Heart left ventricle (tissue), 16 donors: ENCODE results near the gene UCN3. TPM values are rescaled to one million over a fixed set of nuclear protein-coding genes. Genes with fewer than 3 reads are reported as not detected.

ENCODE experiments used
- ATAC-seq, 4 donors: fragments of 200-7000 bp; cut with Tn5 transposase; one replicate each; pipeline ENCODE4 v1.9.1; 2020 to 2022; ENCODE audit warnings: moderate library complexity in 4 of 4, mild to moderate bottlenecking in 3 of 4, moderate number of reproducible peaks in 1 of 4
- DNase-seq, 5 donors: peaks; one replicate each; pipeline ENCODE4 v3.0.0-alpha.2; 2020
- H3K27ac ChIP-seq, 12 donors: fragments of 200-600 bp; sonication (generic) in 4 of 12; one replicate each; pipeline versions ENCODE4 v1.5.0 to v1.8.0; 2016 to 2022; ENCODE audit warnings: mild to moderate bottlenecking in 2 of 12
- H3K27me3 ChIP-seq, 9 donors: fragments of 200-600 bp; sonication (generic) in 2 of 9; one replicate each; pipeline versions ENCODE4 v1.5.1 to v1.8.0; 2016 to 2022; ENCODE audit warnings: mild to moderate bottlenecking in 3 of 9
- H3K36me3 ChIP-seq, 9 donors: fragments of 200-600 bp; sonication (generic) in 2 of 9; one replicate each; pipeline versions ENCODE4 v1.5.0 to v1.8.0; 2018 to 2022; ENCODE audit warnings: mild to moderate bottlenecking in 2 of 9
- H3K4me1 ChIP-seq, 12 donors: fragments of 200-600 bp; sonication (generic) in 4 of 12; one replicate each; pipeline versions ENCODE4 v1.5.0 to v1.8.0; 2016 to 2022; ENCODE audit warnings: mild to moderate bottlenecking in 3 of 12
- H3K4me3 ChIP-seq, 12 donors: fragments of 200-600 bp; sonication (generic) in 4 of 12; one replicate each; pipeline versions ENCODE4 v1.5.0 to v1.8.0; 2017 to 2022; ENCODE audit warnings: mild to moderate bottlenecking in 9 of 12, moderate library complexity in 4 of 12
- H3K9me3 ChIP-seq, 12 donors: fragments of 200-600 bp; sonication (generic) in 4 of 12; one replicate each; pipeline versions ENCODE4 v1.5.0 to v1.8.0; 2016 to 2022; ENCODE audit warnings: mild to moderate bottlenecking in 1 of 12
- CTCF ChIP-seq, 12 donors: fragments of 200-600 bp; sonication (generic) in 4 of 12; IDR thresholded peaks; one replicate each; pipeline versions ENCODE4 v1.5.0 to v1.8.0; 2018 to 2022; ENCODE audit warnings: antibody characterized with exemption in 12 of 12, mild to moderate bottlenecking in 5 of 12
- POLR2A ChIP-seq, 2 donors: fragments of 450-650 bp; IDR thresholded peaks; one replicate each; pipeline ENCODE4 v1.6.1; 2017; ENCODE audit warnings: antibody characterized with exemption in 2 of 2, mild to moderate bottlenecking in 2 of 2, moderate library complexity in 2 of 2
- WGBS, 4 donors: extraction: QIAGEN DNeasy Blood & Tissue Kit in 2 of 4; methylation state at CpG; one replicate each; pipeline versions ENCODE4 v1.1.5 to v1.1.7; 2013 to 2018; 5-methylcytosine and 5-hydroxymethylcytosine counted together
- intact Hi-C, 10 donors: fragments of 100-400 bp; cut with DNase I; formaldehyde crosslinking; loops; one replicate each; pipeline versions ENCODE4 v1.11.1 to v1.14.2; 2022
- polyA plus RNA-seq, 2 donors: library from polyadenylated mRNA; stranded (reverse); fragments of 200-250 nt; gene quantifications; one replicate each; pipeline ENCODE4 v1.2.3, GENCODE V29; 2013
- total RNA-seq, 9 donors: library from RNA; depleted of rRNA in 2 of 9; stranded (reverse); fragments of >200 nt in 2 of 9; fragmentation: NEBNext Ultra II Directional in 3 of 9; extraction: Animal tissue kit (Norgen Biotek cat#: 25700) in 3 of 9; gene quantifications; one replicate each; pipeline versions ENCODE4 v1.1.0 to v1.2.4, GENCODE V29; 2016 to 2023
- donor health status: ischemic (EF 13 %, LVEDD 7.1; RV severe dilation, severe dysfunction).
- donor health status: healthy with polysubstance abuse.
- donor health status: DM: no; HTN: yes; CAD: no.
- donor health status: DM: no; HTN: no; CAD: no.
- donor health status: ischemic (EF 25% LVEDD 6.9; RV normal size, moderate dysfunction).
- donor health status: ischemic (EF 25% LVEDD 5.7; RV mildly dilated, moderate dysfunction).
- donor health status: healthy.
- donor health status: DM: yes; HTN: yes; CAD: no.
- donor health status: ischemic (EF 35%, LVEDD 5.7; RV mildly dilated, moderate dysfunction).
- donor health status: nonischemic (EF 11% LVEDD 7.7; RV severe dilation, severe dysfunction).
- donor health status: DM: yes; HTN: yes; CAD: no.
- donor health status: PGD.
- donor health status: ischemic (EF 29% LVEDD 5.4; RV normal size, mild dysfunction).
- donor health status: nonischemic (EF 23%, LVEDD 6.1; RV moderate dilation, normal function).

Gene UCN3
- total and polyA plus RNA-seq, 11 donors: not detected

- intact Hi-C loops: no loop called here
- no peak for ATAC-seq
- TF ChIP-seq POLR2A (IDR thresholded peaks at IDR 0.05) (no peak), CTCF (IDR thresholded peaks at IDR 0.05) (no peak)
Measured at GRCh38 chr10:5344746-5345145, 20.0 kb upstream of the UCN3 start.

GRCh38 chr10:5346881-5347280 is 17.9 kb upstream of the UCN3 start:
- WGBS, 4 donors: 68 to 73% (median 72%) methylated on average over 4 of the region's 4 CpGs
- DNase-seq (no peak), ATAC-seq (no peak)
- intact Hi-C loops: no loop called here
- Histone ChIP-seq H3K36me3 (no peaks in the 10 kb centered on the region), H3K27me3 (no peaks in the 10 kb centered on the region), H3K4me3 (no peak overlapping the region), H3K9me3 (no peaks in the 10 kb centered on the region), H3K4me1 (no peaks in the 10 kb centered on the region), H3K27ac (no peak overlapping the region)
- TF ChIP-seq POLR2A (IDR thresholded peaks at IDR 0.05) (no peak), CTCF (IDR thresholded peaks at IDR 0.05) (no peak)

More at GRCh38 chr10:5344746-5345145, 20.0 kb upstream of the UCN3 start:
- Histone ChIP-seq H3K36me3 (no peaks in the 10 kb centered on the region), H3K9me3 (no peaks in the 10 kb centered on the region), H3K4me3 (no peak overlapping the region), H3K4me1 (no peaks in the 10 kb centered on the region), H3K27me3 (no peaks in the 10 kb centered on the region), H3K27ac (no peak overlapping the region)
- DNase-seq: no peak

- H3K9me3 ChIP-seq: no peaks in the 10 kb centered on the region
- no peak overlapping the region for H3K4me3 ChIP-seq
- DNase-seq (no peak), ATAC-seq (no peak)
- H3K27ac ChIP-seq: no peak overlapping the region
- TF ChIP-seq CTCF (IDR thresholded peaks at IDR 0.05) (no peak), POLR2A (IDR thresholded peaks at IDR 0.05) (no peak)
- H3K27me3 ChIP-seq: no peaks in the 10 kb centered on the region
- 75 to 85% (median 77%) methylated on average over 2 of the region's 2 CpGs for WGBS, 4 donors
- no peaks in the 10 kb centered on the region for H3K4me1 ChIP-seq
- H3K36me3 ChIP-seq: no peaks in the 10 kb centered on the region
- intact Hi-C loops: no loop called here
Measured at GRCh38 chr10:5349362-5349761, 15.4 kb upstream of the UCN3 start.

GRCh38 chr10:5354068-5354467 is 10.7 kb upstream of the UCN3 start:
- Histone ChIP-seq H3K4me1 (no peaks in the 10 kb centered on the region), H3K36me3 (no peaks in the 10 kb centered on the region), H3K27me3 (peaks cover 0 to 5% (median 0%) of the 10 kb centered on the region in 9 donors), H3K4me3 (no peak overlapping the region), H3K9me3 (peaks cover 0 to 4% (median 0%) of the 10 kb centered on the region in 12 donors), H3K27ac (no peak overlapping the region)
- no peak for ATAC-seq
- 46 to 74% (median 58%) methylated on average over 3 of the region's 3 CpGs for WGBS, 4 donors
- intact Hi-C loops: no loop called here
- no peak for DNase-seq
- TF ChIP-seq CTCF (IDR thresholded peaks at IDR 0.05): no peak
- TF ChIP-seq POLR2A (IDR thresholded peaks at IDR 0.05): no peak
